ENCODE data around the gene GJB5. TPM values are rescaled to one million over a fixed set of nuclear protein-coding genes. Genes with fewer than 3 reads are reported as not detected.
A peak's percentile ranks its signal among the peaks of the same experiment; 100 is the strongest.

Gene GJB5
- total and polyA plus RNA-seq, 9 of the 15 experiments (the other 6 are each of a cell fraction or from before 2014, with no cell fraction given), result 0.04 TPM; not detected in 8

DNA sequence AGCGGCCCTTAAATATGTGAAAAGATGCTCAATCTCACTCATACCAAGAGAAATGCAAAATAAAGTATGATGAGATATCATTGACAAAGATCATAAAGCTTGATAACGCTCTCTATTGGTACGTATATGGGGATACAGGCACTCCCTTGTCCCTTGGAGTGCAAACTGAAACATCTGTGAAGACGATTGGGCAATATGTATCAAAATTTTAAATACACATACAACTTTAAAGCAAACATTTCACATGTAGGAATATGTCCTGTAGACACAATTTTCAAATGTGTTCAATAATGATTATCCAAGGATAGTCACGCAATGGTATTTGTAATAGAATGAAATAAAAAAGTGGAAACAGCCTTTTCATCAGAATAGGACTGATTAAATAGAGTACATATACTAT, 24.2 kb downstream of the GJB5 start:
- POLR2A ChIA-PET, result no interaction called here
- Histone ChIP-seq H3K4me1 (replicated peaks in 1 of 2; ENCODE audit: control insufficient read depth in 2 of 2, insufficient read depth in 2 of 2, low read length in 2 of 2) (peaks cover 0 to 11% of the 10 kb centered on the region in 2 experiments; a peak in 1 of 5 replicates), H2AFZ (ENCODE audit: low read depth, low read length) (no peak overlapping the region), H3K9me3 (replicated peaks; ENCODE audit: control insufficient read depth, insufficient read depth, low read depth, low read length) (no peaks in the 10 kb centered on the region), H3K9ac (ENCODE audit: insufficient read depth in 1 of 2, low read depth in 2 of 2, low read length in 2 of 2) (no peak overlapping the region), H3K36me3 (ENCODE audit: control insufficient read depth, insufficient read depth, low read length) (no peaks in the 10 kb centered on the region), H4K20me1 (replicated peaks; ENCODE audit: control insufficient read depth, insufficient read depth, low read length) (0 out of 2 replicates have a peak, but pooled peaks cover 3% of the 10 kb centered on the region), H3K27ac (ENCODE audit: extremely low read depth, low read depth, low read length) (no peak overlapping the region), H3K4me2 (ENCODE audit: insufficient read depth, low read length) (no peak overlapping the region), H3K4me3 (no peak overlapping the region), H3K27me3 (ENCODE audit: control insufficient read depth in 2 of 2, insufficient read depth in 2 of 2, low read length in 2 of 2) (peaks cover 49 to 74% of the 10 kb centered on the region in 2 experiments), H3K9me1 (ENCODE audit: control insufficient read depth, insufficient read depth, low read length) (no peaks in the 10 kb centered on the region), H3K79me2 (ENCODE audit: control insufficient read depth, insufficient read depth, low read length) (no peaks in the 10 kb centered on the region)
- WGBS (ENCODE audit: insufficient coverage, low coverage, missing lambda C conversion rate), result 4% methylated on average over 5 of the region's 5 CpGs
- DNase-seq (ENCODE audit: extremely low read depth in 1 of 4, low spot score in 3 of 4), result no peak
- TF ChIP-seq, protein P1, sequence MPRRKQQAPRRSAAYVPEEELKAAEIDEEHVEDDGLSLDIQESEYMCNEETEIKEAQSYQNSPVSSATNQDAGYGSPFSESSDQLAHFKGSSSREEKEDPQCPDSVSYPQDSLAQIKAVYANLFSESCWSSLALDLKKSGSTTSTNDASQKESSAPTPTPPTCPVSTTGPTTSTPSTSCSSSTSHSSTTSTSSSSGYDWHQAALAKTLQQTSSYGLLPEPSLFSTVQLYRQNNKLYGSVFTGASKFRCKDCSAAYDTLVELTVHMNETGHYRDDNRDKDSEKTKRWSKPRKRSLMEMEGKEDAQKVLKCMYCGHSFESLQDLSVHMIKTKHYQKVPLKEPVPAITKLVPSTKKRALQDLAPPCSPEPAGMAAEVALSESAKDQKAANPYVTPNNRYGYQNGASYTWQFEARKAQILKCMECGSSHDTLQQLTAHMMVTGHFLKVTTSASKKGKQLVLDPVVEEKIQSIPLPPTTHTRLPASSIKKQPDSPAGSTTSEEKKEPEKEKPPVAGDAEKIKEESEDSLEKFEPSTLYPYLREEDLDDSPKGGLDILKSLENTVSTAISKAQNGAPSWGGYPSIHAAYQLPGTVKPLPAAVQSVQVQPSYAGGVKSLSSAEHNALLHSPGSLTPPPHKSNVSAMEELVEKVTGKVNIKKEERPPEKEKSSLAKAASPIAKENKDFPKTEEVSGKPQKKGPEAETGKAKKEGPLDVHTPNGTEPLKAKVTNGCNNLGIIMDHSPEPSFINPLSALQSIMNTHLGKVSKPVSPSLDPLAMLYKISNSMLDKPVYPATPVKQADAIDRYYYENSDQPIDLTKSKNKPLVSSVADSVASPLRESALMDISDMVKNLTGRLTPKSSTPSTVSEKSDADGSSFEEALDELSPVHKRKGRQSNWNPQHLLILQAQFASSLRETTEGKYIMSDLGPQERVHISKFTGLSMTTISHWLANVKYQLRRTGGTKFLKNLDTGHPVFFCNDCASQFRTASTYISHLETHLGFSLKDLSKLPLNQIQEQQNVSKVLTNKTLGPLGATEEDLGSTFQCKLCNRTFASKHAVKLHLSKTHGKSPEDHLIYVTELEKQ (CRISPR knock-in tag; IDR thresholded peaks at IDR 0.05), result no peak
- no peak for TF ChIP-seq CEBPG (CRISPR knock-in tag; IDR thresholded peaks at IDR 0.05)
- peak; percentile 34 to 72; a peak in 3 of 4 replicates for TF ChIP-seq CEBPG (tag; conservative IDR thresholded peaks at IDR 0.05 in 1 of 2, IDR thresholded peaks at IDR 0.05 in 1 of 2)
- TF ChIP-seq CEBPB (tag; IDR thresholded peaks at IDR 0.05), result peak; percentile 70
- CTCF ChIA-PET (ENCODE audit: low intra/inter-chr PET ratio), result no interaction called here
- in situ Hi-C loops (cut with MboI), result no loop called here
- no TSS peak for BruUV-seq (replicated peaks)
- no peak for FAIRE-seq
- intact Hi-C loops (cut with micrococcal nuclease), result no loop called here
- ATAC-seq, result no peak

Data from K562 (cell line).